HEK293T (cell line): ENCODE data around the gene CFAP74.

ENCODE experiments used
- ARNT ChIP-seq: fragments of 450-650 bp; IDR thresholded peaks from 2 replicates; pipeline ENCODE4 v1.6.1; 2017; ENCODE audit warnings: mild to moderate bottlenecking
- BHLHE40 ChIP-seq: fragments of 450-650 bp; IDR thresholded peaks from 2 replicates; pipeline ENCODE4 v1.6.1; 2016; ENCODE audit warnings: mild to moderate bottlenecking, moderate library complexity, borderline replicate concordance
- ELF4 ChIP-seq: fragments of 450-650 bp; IDR thresholded peaks from 2 replicates; pipeline ENCODE4 v1.6.1; 2017; ENCODE audit warnings: antibody characterized with exemption
- FOXA1 ChIP-seq: fragments of 450-650 bp; IDR thresholded peaks from 2 replicates; pipeline ENCODE4 v1.6.1; 2016; ENCODE audit warnings: mild to moderate bottlenecking
- FOXK2 ChIP-seq: fragments of 450-650 bp; IDR thresholded peaks from 2 replicates; pipeline ENCODE4 v1.6.1; 2016; ENCODE audit warnings: mild to moderate bottlenecking
- FOXM1 ChIP-seq: fragments of 450-650 bp; IDR thresholded peaks from 2 replicates; pipeline ENCODE4 v1.6.1; 2017; ENCODE audit warnings: mild to moderate bottlenecking, borderline replicate concordance
- HDGF ChIP-seq: fragments of 450-650 bp; IDR thresholded peaks from 2 replicates; pipeline ENCODE4 v1.6.1; 2017; ENCODE audit warnings: antibody characterized with exemption, borderline replicate concordance
- LEF1 ChIP-seq: fragments of 450-650 bp; IDR thresholded peaks from 2 replicates; pipeline ENCODE4 v1.6.1; 2017; ENCODE audit warnings: mild to moderate bottlenecking, borderline replicate concordance
- TARDBP ChIP-seq: fragments of 450-650 bp; IDR thresholded peaks from 2 replicates; pipeline ENCODE4 v1.6.1; 2016

DNA sequence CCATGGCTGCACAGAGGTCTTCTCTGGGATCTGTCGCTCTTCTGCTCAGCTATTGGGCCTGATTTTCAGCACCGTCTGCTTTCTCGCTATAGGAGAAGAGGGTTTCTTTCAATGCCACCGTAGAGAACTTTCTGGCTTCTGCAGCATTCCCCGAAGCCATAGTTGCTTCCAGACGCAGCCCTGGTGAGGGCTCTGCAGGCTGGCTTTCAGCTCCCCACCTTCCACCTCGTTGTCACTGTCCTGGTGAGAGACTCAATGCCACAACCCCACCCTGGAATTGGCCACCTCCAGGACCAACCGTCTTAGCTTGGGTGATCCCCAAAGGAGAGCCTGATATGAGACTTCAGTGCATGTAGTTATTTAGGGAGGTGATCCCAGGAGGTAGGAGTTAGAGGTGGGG is 34.6 kb upstream of the CFAP74 start:
- TF ChIP-seq TARDBP (no peak), ELF4 (no peak), HDGF (no peak), FOXM1 (no peak), FOXA1 (no peak), BHLHE40 (no peak), ARNT (no peak), LEF1 (no peak), FOXK2 (no peak)
